Measurements from ENCODE around the gene KCNK1.

The KCNK1 gene

DNA sequence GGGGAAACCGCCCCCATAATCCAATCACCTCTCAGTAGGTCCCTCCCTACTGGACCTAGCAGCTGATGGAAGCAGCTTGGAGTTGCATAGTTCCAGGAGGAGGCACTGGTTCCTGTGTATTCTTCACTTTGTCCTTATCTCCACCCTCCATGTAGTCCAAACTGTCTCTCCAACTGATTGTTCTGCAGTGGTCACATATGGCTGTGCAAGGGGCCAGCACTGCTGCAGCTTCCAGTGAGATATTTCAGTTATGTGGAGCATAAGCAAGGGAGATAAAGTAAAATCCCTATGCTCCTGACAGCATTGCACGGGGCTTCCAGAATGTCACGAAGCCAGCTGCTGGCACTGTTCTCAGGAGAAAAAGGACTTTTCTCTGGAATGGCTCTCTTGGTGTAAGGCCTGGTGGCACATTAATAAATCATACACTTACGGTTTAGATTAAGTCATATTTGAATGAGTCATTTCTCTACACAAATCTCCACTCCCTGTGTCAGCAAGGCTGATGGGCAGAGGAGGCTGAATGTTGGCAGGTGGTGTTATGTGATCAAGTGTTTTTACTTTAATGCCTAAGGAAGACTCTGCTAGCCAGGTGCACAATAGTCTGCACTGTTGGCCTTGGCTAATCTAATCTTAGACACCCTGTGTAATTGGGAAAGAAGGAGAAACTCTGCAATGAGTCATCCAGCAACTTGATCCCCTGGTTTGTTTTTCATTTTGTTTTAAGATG, 93.4 kb downstream of the KCNK1 start:
- DNase-seq: peak; percentile 52

GRCh38 chr1:233707880-233708815, 94.2 kb downstream of the KCNK1 start:
- peak; percentile 17 for DNase-seq

- no peak for DNase-seq
These were observed 96.1 kb downstream of the KCNK1 start for GRCh38 chr1:233710031-233710430.

- DNase-seq: no peak
These were observed 96.6 kb downstream of the KCNK1 start for GRCh38 chr1:233710507-233710906.

- no peak for DNase-seq
These were observed 100.8 kb downstream of the KCNK1 start for GRCh38 chr1:233714631-233715217.

DNA sequence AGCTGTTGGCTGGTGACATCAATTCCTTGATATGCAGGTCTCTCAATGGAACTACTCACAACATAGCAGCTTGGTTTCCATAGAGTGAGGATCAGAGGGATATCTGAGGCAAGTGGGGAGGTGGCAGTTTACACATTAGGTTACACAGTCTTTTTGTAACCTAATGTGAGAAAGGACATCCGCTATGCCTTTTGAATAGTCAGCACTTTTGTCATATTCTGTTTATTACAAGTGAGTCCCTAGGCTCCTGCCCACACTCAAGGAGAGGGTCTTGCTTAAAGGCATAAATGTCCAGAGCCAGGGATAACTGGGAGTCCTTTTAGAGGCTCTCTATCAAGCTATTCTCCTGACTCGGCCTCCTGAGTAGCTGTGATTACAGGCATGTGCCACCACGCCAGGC, 104.2 kb downstream of the KCNK1 start:
- DNase-seq: no peak

DNA sequence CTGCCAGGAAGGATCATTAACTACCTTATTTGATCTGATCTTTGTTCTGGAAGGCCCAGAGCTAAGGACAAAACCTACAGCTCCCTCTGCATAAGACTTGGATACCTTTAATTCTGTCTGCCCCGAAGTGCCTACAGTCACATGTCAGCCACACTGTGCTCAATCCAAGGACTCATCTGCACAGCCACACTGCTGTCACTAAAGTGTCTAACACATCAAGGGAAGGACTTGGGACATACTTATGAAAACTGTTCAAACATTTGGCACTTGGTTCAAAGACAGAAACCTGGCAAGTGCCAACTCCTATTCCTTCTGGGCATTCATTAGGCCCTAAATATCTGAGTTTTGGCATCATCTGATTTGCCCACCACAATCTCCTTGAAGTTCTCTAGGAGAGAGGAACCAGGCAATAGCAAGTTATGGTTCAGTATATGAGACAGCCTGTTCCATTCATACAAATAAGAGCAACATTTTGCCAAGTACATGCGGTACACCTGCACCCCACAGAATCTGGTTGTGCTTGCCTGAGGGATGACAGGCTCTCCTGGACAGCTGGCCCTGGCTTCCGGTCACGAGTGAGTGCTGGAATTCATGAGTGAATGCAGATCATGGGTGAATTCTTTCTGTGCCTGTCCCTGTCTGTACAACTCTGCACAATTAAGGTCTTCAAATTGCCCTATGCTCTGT, 105.9 kb downstream of the KCNK1 start:
- no peak for DNase-seq

DNA sequence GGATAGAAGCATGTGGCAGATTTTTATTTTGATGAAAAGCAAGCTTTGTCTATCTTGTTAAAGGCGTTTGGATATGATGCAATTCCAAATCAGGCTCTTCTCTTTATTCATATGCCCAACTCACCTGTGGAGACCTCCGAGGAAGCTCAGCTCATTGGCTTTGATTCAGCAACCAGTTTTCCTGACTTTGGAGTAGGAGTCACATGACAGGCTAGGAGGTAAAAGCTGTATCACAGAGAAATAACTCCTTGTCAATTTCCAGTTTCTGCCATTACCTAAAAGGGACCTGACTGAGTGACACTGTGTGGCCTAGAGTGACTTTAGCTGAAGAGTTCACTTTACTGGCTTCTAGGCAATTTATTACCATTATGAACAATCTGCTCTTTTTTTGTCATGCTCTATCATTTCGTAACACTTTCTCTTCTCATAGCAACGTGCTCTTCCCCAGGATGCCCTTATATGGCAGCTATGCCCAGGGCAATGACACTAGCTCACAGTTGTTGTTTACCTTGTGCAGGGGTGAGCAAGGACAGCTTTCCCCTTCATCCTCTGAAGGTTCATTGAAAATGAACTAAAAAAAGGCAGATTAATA, 107.2 kb downstream of the KCNK1 start:
- no peak for DNase-seq

All from fibroblast of skin of abdomen (primary cell).